ENCODE measurements around the gene KBTBD3. TPM values are rescaled to one million over a fixed set of nuclear protein-coding genes. Genes with fewer than 3 reads are reported as not detected.
"Not testable (repeated sequence)": the region's sequence is repeated elsewhere in the genome, so short reads cannot be mapped to it uniquely, and the experiment has no call there.

Gene KBTBD3
- total RNA-seq, 1 donor from 2014 or later: 9.0 TPM

DNA sequence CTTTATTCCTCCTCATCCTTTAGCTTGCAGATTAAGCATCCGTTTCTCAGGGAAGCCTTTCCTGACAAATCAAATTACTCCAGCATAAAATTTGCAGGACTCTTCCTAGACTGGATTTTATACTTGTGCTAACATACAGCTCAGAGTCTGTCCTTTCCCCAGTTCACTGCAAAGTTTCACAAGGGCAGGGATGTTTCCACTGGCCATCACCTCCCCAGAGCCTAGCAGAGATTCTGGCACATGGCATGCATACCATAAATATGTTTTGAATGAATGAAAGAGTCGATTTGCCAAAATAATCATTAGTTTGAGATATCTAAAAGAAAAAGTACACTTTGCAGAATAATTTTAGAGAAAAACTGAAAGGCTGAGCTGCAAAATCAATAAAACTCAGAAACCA lies 65.7 kb downstream of the KBTBD3 start:
- no peak for DNase-seq

GRCh38 chr11:106003094-106003493 lies 74.1 kb downstream of the KBTBD3 start:
- DNase-seq: not testable (repeated sequence)

DNA sequence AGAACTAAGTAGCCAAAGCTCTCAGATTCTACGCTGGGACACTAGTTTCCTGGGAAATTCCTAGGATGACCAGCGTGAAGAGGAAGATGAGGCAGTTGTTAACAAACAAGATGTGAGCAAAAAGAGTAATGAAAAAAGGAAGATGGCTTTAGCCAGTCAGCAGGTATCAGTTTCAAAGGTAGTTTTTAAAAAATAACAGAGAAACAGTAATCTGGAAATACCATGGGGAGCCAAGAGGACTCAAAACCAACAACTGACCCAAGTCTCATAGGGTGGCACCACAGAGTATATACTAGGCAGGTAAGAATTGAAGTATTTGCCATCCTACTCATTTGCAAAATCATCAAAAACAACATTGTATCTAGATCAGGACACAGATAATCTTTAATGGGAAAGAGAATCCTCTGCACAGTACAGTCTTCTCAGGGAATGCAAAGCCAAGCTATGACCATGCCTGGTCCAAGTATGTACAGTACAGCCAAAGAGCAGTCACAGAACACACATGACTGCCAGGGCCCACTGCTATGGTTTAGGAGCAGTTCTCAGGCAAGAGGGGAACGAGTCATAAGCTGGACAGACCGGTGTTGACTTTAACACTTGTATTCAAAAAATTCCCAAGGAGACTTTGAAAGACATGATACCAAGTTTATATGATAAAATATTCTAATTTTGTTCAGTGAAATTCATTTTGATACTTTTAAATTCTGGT lies 75.7 kb downstream of the KBTBD3 start:
- no peak for DNase-seq

Other genes with a start within 250 kb of the KBTBD3 start
- gene MSANTD4, start 55.1 kb downstream of the KBTBD3 start, total RNA-seq: 20.6 TPM
- 42.0 TPM for gene AASDHPPT, start 315 bp upstream of the KBTBD3 start, total RNA-seq

All from skin of body (tissue), 2 donors.